MG63 (cell line): ENCODE results near the gene TMEM52. TPM values are rescaled to one million over a fixed set of nuclear protein-coding genes. Genes with fewer than 3 reads are reported as not detected.

Experiments used
- DNase-seq: peaks from one replicate; pipeline ENCODE4 v3.0.0-alpha.2; 2020
- H3K27me3 ChIP-seq: fragments of 250-450 bp; sonication (Bioruptor Pico); 2 replicates; pipeline ENCODE4 v1.5.1; 2020; ENCODE audit warnings: mild to moderate bottlenecking, moderate library complexity
- H3K36me3 ChIP-seq: fragments of 250-450 bp; sonication (Bioruptor Pico); 2 replicates; pipeline ENCODE4 v1.5.1; 2020; ENCODE audit warnings: mild to moderate bottlenecking, moderate library complexity
- H3K4me3 ChIP-seq: fragments of 250-450 bp; sonication (Bioruptor Pico); 2 replicates; pipeline ENCODE4 v1.5.1; 2020; ENCODE audit warnings: mild to moderate bottlenecking, moderate library complexity
- H3K9me3 ChIP-seq: fragments of 250-450 bp; sonication (Bioruptor Pico); 2 replicates; pipeline ENCODE4 v1.5.1; 2020; ENCODE audit warnings: mild to moderate bottlenecking, moderate library complexity
- total RNA-seq: library from RNA; depleted of rRNA; stranded (reverse); fragments of >200 nt; shearing (Covaris generic); gene quantifications from 2 replicates; pipeline ENCODE4 v1.2.3, GENCODE V29; 2014; ENCODE audit warnings: low replicate concordance; rRNA removed

The TMEM52 gene
- total RNA-seq, result not detected in 2 replicates

- no peak for DNase-seq
- no peaks in the 10 kb centered on the region for H3K9me3 ChIP-seq
- H3K4me3 ChIP-seq, result peak within 1 kb of the TSS; percentile 38
- no peaks in the 10 kb centered on the region for H3K36me3 ChIP-seq
- no peaks in the 10 kb centered on the region for H3K27me3 ChIP-seq
These were observed at the start of gene TMEM52 for GRCh38 chr1:1918901-1919303. TMEM52 (minus strand) TSS chr1:1919279; CDS start chr1:1919265, 14 bp downstream.

- no peak for DNase-seq
- Histone ChIP-seq H3K27me3 (no peaks in the 10 kb centered on the region), H3K36me3 (no peaks in the 10 kb centered on the region), H3K9me3 (no peaks in the 10 kb centered on the region), H3K4me3 (no peak overlapping the region)
These were observed 48.8 kb upstream of the TMEM52 start for GRCh38 chr1:1967879-1968278.

DNA sequence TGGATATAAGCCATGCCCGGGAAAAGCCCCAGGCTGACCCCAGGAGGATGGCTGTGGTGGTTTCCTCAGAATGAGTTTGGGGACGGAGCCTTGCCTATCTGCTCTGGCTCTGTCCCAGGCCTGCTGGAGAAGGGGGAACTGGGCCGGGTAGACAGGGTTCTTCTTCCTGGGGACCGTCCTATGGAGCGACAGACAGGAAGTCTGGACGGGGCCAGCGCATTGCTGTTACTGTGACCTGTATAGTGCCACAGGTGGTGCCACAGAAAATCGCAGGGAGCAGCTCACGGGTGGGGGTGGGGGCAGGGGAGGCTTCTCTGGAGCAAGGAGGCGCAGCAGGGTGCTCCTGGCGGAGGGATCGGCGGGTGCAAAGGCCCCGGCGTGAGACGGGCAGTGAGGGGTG, 48.1 kb upstream of the TMEM52 start:
- DNase-seq, result no peak
- Histone ChIP-seq H3K9me3 (no peaks in the 10 kb centered on the region), H3K4me3 (no peak overlapping the region), H3K27me3 (no peaks in the 10 kb centered on the region), H3K36me3 (no peaks in the 10 kb centered on the region)

DNA sequence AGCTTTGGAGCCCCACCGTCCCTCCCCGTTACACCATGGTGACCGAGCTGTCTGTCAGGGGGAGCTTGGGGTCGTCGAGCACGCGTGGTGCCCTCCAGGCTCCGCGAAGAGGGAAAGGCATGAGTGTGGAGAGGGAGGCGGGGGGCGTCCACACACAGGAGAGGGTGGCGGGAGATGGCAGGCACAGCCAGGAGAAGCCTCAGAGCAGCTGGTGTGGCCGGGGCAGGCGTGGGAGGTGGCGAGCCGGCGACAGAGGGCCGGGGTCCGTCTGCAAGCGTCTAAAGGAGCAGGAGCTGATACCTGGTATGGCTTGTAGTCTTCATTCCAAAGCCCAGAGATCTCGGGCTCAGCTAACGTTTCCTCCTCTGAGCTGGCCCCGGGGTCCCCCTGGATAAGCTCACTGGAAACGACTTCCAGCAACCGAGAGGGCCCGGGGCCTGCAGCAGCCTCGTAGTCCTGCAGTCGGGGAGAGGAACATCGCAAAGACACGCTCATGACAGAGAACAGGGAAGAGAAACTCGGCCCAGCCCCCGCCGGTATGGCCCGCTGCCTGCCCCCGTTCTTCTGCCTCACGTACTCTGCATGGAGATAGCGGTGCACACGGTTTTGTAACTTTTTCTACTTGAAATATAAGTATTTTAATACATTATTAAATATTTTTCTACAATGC, 47.1 kb upstream of the TMEM52 start:
- Histone ChIP-seq H3K4me3 (no peak overlapping the region), H3K36me3 (no peaks in the 10 kb centered on the region), H3K9me3 (no peaks in the 10 kb centered on the region), H3K27me3 (no peaks in the 10 kb centered on the region)
- DNase-seq, result no peak

DNA sequence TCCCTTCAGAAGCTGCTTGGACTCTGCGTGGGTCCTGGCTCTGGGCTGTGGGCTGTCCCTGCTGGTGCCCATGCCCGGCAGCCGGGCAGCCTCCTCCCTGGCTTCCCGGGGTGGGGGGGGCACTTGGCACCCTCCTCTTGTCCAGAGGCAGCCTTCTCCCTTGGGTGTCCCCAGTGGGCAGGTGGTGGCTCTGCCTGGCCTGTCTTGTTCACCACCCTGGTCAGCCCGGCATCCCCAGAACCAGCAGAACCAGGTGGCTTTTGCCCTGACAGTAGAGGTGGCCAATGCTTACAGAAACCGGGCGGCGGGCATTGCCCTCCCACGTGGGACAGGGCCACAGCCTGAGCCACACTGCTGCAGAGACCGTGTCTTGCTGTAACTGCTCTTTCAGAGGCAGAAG, 46.5 kb upstream of the TMEM52 start:
- Histone ChIP-seq H3K9me3 (no peaks in the 10 kb centered on the region), H3K36me3 (no peaks in the 10 kb centered on the region), H3K27me3 (no peaks in the 10 kb centered on the region), H3K4me3 (no peak overlapping the region)
- no peak for DNase-seq

DNA sequence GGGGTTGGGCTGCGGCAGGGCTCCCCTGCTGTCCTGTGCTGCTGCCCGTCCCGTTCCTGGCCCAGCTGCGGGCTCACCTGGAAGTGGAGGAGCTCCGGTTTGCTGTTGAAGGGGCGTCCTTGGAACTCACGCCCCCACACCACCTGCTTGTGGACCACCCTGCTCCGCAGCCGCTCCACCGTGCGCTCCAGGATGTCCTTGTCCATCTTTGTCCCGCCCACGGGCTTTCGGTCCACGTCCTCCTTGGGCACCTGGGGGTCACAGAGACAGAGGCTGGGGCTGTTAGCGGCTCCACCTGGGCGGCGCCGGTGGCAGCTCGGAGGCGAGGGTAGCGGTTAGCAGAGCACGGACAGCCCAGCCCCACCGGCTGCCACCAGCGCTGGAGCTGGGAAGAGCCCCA, 45.7 kb upstream of the TMEM52 start:
- no peaks in the 10 kb centered on the region for H3K9me3 ChIP-seq
- H3K27me3 ChIP-seq, result peaks cover 5% of the 10 kb centered on the region; the same call in 1 of the 2 replicates
- H3K4me3 ChIP-seq, result no peak overlapping the region
- no peaks in the 10 kb centered on the region for H3K36me3 ChIP-seq
- no peak for DNase-seq

GRCh38 chr1:1963570-1963969, 44.5 kb upstream of the TMEM52 start:
- no peaks in the 10 kb centered on the region for H3K36me3 ChIP-seq
- no peak for DNase-seq
- peaks cover 5% of the 10 kb centered on the region; the same call in 1 of the 2 replicates for H3K27me3 ChIP-seq
- H3K4me3 ChIP-seq, result no peak overlapping the region
- no peaks in the 10 kb centered on the region for H3K9me3 ChIP-seq

DNA sequence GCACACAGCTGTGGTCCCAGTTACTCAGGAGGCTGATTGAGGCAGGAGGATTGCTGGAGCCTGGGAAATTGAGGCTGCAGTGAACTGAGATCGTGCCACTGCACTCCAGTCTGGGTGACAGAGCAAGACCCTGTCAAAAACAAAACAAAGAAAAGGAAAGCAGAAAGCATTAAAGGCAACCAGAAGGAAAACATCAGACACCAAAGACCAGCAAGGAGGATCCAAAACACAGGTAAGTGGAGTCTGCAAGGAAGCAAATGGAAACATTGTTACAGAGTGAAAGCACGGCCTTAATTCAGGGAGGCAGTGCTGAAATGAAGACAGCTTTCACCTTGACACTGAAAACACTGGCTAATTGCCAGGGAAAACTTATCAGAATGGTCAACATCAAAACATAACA, 43.7 kb upstream of the TMEM52 start:
- Histone ChIP-seq H3K36me3 (no peaks in the 10 kb centered on the region), H3K4me3 (no peak overlapping the region), H3K27me3 (peaks cover 5% of the 10 kb centered on the region; the same call in 1 of the 2 replicates), H3K9me3 (no peaks in the 10 kb centered on the region)
- DNase-seq, result no peak

- Histone ChIP-seq H3K27me3 (peaks cover 5% of the 10 kb centered on the region; the same call in 1 of the 2 replicates), H3K4me3 (no peak overlapping the region), H3K36me3 (no peaks in the 10 kb centered on the region), H3K9me3 (no peaks in the 10 kb centered on the region)
- no peak for DNase-seq
These were observed 41.6 kb upstream of the TMEM52 start for GRCh38 chr1:1960480-1961196.

DNA sequence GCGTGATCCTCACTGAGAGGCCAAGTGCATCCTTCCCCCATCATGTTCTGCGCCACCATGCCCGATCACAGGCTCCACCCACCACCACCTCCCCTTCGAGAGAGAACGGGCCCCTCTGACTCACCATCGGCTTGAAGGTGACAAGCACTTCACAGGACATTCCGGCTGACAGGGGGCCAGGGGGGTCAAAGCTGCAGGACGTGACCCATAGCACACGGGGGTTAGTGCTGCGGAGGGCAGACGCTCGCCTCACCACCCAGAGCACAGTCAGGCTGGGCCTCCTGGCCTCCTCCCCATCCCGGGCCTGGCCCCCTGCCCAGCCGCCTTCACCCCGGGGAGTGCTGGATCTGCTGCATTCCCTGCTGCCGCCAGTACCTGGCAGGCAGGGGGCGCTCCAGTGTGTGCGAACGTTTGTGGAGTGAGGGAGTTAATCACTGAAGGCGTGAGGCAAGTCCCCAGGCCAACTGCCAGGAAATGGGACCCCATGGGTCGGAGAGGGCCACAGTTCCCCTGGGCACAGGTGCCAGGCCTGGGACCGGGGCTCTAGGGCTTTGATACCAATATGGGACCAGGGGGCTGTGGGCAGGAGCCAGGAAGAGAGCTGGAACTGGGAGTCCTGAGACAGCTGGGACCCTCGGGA, 40.9 kb upstream of the TMEM52 start:
- DNase-seq, result peak; percentile 89
- no peaks in the 10 kb centered on the region for H3K36me3 ChIP-seq
- no peaks in the 10 kb centered on the region for H3K9me3 ChIP-seq
- no peak overlapping the region for H3K4me3 ChIP-seq
- peaks cover 5% of the 10 kb centered on the region; the same call in 1 of the 2 replicates for H3K27me3 ChIP-seq

DNA sequence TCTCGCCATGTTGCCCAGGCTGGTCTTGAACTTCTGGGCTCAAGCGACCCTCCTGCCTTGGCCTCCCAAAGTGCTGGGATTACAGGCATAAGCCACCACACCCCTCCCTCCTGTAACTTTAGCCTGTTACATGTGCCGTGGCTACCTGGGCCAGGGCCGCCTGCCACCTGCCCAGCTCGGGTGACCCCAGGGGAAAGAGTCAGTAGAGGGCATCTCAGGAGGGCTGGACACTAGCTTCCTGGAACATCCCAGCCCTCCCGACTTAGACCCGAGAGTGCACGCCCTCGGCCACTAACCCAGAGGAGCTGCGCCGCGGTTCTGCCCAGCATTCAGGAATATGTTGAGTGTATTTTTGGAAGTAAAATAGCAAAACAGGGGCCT, 40.4 kb upstream of the TMEM52 start:
- H3K27me3 ChIP-seq, result peaks cover 5% of the 10 kb centered on the region; the same call in 1 of the 2 replicates
- no peak overlapping the region for H3K4me3 ChIP-seq
- H3K36me3 ChIP-seq, result no peaks in the 10 kb centered on the region
- DNase-seq, result no peak
- H3K9me3 ChIP-seq, result no peaks in the 10 kb centered on the region

DNA sequence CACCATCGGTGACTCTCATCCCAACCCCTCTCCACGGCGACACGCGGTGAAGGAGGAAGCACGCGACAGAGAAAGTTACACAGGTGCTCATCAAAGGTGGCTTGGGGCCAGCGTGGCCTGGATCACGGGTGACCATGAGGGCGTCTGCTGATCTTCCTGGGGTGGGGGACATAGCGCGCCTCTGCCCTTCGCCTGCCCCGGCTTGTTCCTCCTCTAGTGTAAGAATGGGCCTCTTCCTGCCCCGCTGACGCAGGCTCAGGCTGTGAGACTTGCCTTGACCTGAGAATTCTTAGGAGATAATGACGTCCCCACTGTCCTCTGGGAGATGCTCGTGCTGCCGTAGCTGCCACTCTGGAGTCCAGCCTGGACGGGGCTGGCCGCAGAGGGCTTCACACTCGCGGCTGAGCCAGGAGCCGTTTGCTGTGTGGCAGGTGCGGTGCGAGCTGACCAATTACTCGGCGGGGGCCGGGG, 39.0 kb upstream of the TMEM52 start:
- no peaks in the 10 kb centered on the region for H3K36me3 ChIP-seq
- H3K27me3 ChIP-seq, result peaks cover 5% of the 10 kb centered on the region; the same call in 1 of the 2 replicates
- H3K9me3 ChIP-seq, result no peaks in the 10 kb centered on the region
- DNase-seq, result no peak
- no peak overlapping the region for H3K4me3 ChIP-seq

- DNase-seq, result no peak
- H3K9me3 ChIP-seq, result no peaks in the 10 kb centered on the region
- no peak overlapping the region for H3K4me3 ChIP-seq
- peaks cover 5% of the 10 kb centered on the region; the same call in 1 of the 2 replicates for H3K27me3 ChIP-seq
- H3K36me3 ChIP-seq, result no peaks in the 10 kb centered on the region
These were observed 38.5 kb upstream of the TMEM52 start for GRCh38 chr1:1957533-1957961.

- no peak for DNase-seq
- peaks cover 5% of the 10 kb centered on the region; the same call in 1 of the 2 replicates for H3K27me3 ChIP-seq
- H3K36me3 ChIP-seq, result no peaks in the 10 kb centered on the region
- H3K4me3 ChIP-seq, result no peak overlapping the region
- no peaks in the 10 kb centered on the region for H3K9me3 ChIP-seq
These were observed 37.8 kb upstream of the TMEM52 start for GRCh38 chr1:1956586-1957532.

- H3K4me3 ChIP-seq, result no peak overlapping the region
- no peak for DNase-seq
- H3K36me3 ChIP-seq, result no peaks in the 10 kb centered on the region
- peaks cover 5% of the 10 kb centered on the region; the same call in 1 of the 2 replicates for H3K27me3 ChIP-seq
- H3K9me3 ChIP-seq, result no peaks in the 10 kb centered on the region
These were observed 37.0 kb upstream of the TMEM52 start for GRCh38 chr1:1956101-1956500.

GRCh38 chr1:1955621-1956094, 36.6 kb upstream of the TMEM52 start:
- no peak overlapping the region for H3K4me3 ChIP-seq
- DNase-seq, result no peak
- no peaks in the 10 kb centered on the region for H3K36me3 ChIP-seq
- H3K9me3 ChIP-seq, result no peaks in the 10 kb centered on the region
- H3K27me3 ChIP-seq, result peaks cover 5% of the 10 kb centered on the region; the same call in 1 of the 2 replicates
